B cell (primary cell): ENCODE measurements around the gene RPS6KA4.

ENCODE experiments used
- EZH2 ChIP-seq: IDR thresholded peaks from 2 replicates; pipeline ENCODE4 v1.6.1; 2012; ENCODE audit warnings: borderline replicate concordance, low read depth, mild to moderate bottlenecking, moderate library complexity, low read length; ENCODE audit not compliant: insufficient read depth, poor library complexity, severe bottlenecking
- TF ChIP-seq, protein P1 (sequence below): fragments of 200-600 bp; IDR thresholded peaks from one replicate; pipeline ENCODE4 v1.8.0; 2022; ENCODE audit warnings: antibody characterized with exemption, mild to moderate bottlenecking

GRCh38 chr11:64338716-64339115 is 20.2 kb upstream of the RPS6KA4 start:
- TF ChIP-seq, protein P1, sequence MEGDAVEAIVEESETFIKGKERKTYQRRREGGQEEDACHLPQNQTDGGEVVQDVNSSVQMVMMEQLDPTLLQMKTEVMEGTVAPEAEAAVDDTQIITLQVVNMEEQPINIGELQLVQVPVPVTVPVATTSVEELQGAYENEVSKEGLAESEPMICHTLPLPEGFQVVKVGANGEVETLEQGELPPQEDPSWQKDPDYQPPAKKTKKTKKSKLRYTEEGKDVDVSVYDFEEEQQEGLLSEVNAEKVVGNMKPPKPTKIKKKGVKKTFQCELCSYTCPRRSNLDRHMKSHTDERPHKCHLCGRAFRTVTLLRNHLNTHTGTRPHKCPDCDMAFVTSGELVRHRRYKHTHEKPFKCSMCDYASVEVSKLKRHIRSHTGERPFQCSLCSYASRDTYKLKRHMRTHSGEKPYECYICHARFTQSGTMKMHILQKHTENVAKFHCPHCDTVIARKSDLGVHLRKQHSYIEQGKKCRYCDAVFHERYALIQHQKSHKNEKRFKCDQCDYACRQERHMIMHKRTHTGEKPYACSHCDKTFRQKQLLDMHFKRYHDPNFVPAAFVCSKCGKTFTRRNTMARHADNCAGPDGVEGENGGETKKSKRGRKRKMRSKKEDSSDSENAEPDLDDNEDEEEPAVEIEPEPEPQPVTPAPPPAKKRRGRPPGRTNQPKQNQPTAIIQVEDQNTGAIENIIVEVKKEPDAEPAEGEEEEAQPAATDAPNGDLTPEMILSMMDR: no peak
- no peak for TF ChIP-seq EZH2
